IMR-90 (cell line): ENCODE results near the gene VSIR. TPM values are rescaled to one million over a fixed set of nuclear protein-coding genes. Genes with fewer than 3 reads are reported as not detected.

Experiments
- ATAC-seq: fragments of 200-7000 bp; cut with Tn5 transposase; 2 replicates; pipeline ENCODE4 v1.9.1; 2020; ENCODE audit warnings: low read depth, mild to moderate bottlenecking, moderate library complexity
- BruUV-seq: library from RNA; stranded (reverse); fragments of 400-500 nt; replicated peaks from 2 replicates; lab custom pipeline; 2021; lab: Mats Ljungman, UMichigan
- CTCF ChIA-PET: fragments of 300-600 bp; formaldehyde crosslinking; extraction: SDS; loops from one replicate; lab custom pipeline; 2021; ENCODE audit warnings: antibody characterized with exemption; lab: Yijun Ruan, JAX
- POLR2A ChIA-PET: fragments of 300-600 bp; sonication (Branson Sonifier 250); formaldehyde crosslinking; loops from one replicate; lab custom pipeline; 2022; ENCODE audit warnings: antibody characterized with exemption; ENCODE audit not compliant: unreplicated experiment; lab: Charles Lee
- DNase-seq: peaks from one replicate; pipeline ENCODE4 v3.0.0; 2013
- H2AFZ ChIP-seq: replicated peaks from 2 replicates; pipeline ENCODE3; 2013; ENCODE audit warnings: low read length, mild to moderate bottlenecking; ENCODE audit not compliant: poor library complexity
- H2AK5ac ChIP-seq: 2 replicates; pipeline ENCODE4 v1.6.1; 2013; ENCODE audit warnings: low read depth, low read length, inconsistent platforms
- H2AK9ac ChIP-seq: replicated peaks from 2 replicates; pipeline ENCODE3; 2013; ENCODE audit warnings: mild to moderate bottlenecking, low read depth, low read length, moderate library complexity; ENCODE audit not compliant: poor library complexity
- H2BK120ac ChIP-seq: 2 replicates; pipeline ENCODE4 v1.6.1; 2013; ENCODE audit warnings: low read depth, low read length, inconsistent platforms
- H2BK15ac ChIP-seq: 3 replicates; pipeline ENCODE4 v1.6.1; 2013; ENCODE audit warnings: low read depth, low read length, inconsistent platforms
- H2BK20ac ChIP-seq: 2 replicates; pipeline ENCODE4 v1.6.1; 2013; ENCODE audit warnings: low read depth, mild to moderate bottlenecking, inconsistent platforms, low read length, moderate library complexity
- H2BK5ac ChIP-seq: 2 replicates; pipeline ENCODE4 v1.6.1; 2013; ENCODE audit warnings: mild to moderate bottlenecking, low read depth, low read length, inconsistent platforms; ENCODE audit not compliant: poor library complexity, severe bottlenecking
- H3K14ac ChIP-seq: replicated peaks from 2 replicates; pipeline ENCODE4 v1.6.1; 2013; ENCODE audit warnings: low read depth, low read length, inconsistent platforms
- H3K18ac ChIP-seq: 2 replicates; pipeline ENCODE4 v1.6.1; 2013; ENCODE audit warnings: low read depth, low read length, control low read depth
- H3K23ac ChIP-seq: 2 replicates; pipeline ENCODE4 v1.6.1; 2013; ENCODE audit warnings: low read depth, low read length, inconsistent platforms
- H3K27ac ChIP-seq: 2 replicates; pipeline ENCODE4 v1.5.1; 2013; ENCODE audit warnings: mild to moderate bottlenecking, control low read depth, low read length; ENCODE audit not compliant: insufficient read depth
- H3K27me3 ChIP-seq: 2 replicates; pipeline ENCODE4 v1.6.1; 2013; ENCODE audit warnings: low read length; ENCODE audit not compliant: control insufficient read depth, insufficient read depth
- H3K36me3 ChIP-seq: 2 replicates; pipeline ENCODE4 v1.6.1; 2013; ENCODE audit warnings: low read length, mixed read lengths; ENCODE audit not compliant: control insufficient read depth, insufficient read depth
- H3K4ac ChIP-seq: 2 replicates; pipeline ENCODE4 v1.6.1; 2013; ENCODE audit warnings: low read depth, low read length, inconsistent platforms
- H3K4me1 ChIP-seq: 2 replicates; pipeline ENCODE4 v1.6.1; 2013; ENCODE audit warnings: low read length, mixed read lengths; ENCODE audit not compliant: control insufficient read depth, insufficient read depth
- H3K4me2 ChIP-seq: 2 replicates; pipeline ENCODE4 v1.6.1; 2013; ENCODE audit warnings: low read depth, mild to moderate bottlenecking, control low read depth, low read length, moderate library complexity
- H3K4me3 ChIP-seq: 2 replicates; pipeline ENCODE4 v1.5.1; 2013; ENCODE audit warnings: low read depth, mild to moderate bottlenecking, control low read depth, low read length, moderate library complexity; ENCODE audit not compliant: insufficient read depth
- H3K56ac ChIP-seq: 2 replicates; pipeline ENCODE4 v1.6.1; 2013; ENCODE audit warnings: low read length, inconsistent platforms; ENCODE audit not compliant: insufficient read depth; ENCODE audit errors: extremely low read depth
- H3K79me1 ChIP-seq, 2 experiments: 2 replicates each; pipeline ENCODE4 v1.6.1; 2013; ENCODE audit warnings: low read length in 2 of 2, inconsistent platforms in 1 of 2, low read depth in 1 of 2
- H3K9ac ChIP-seq: 2 replicates; pipeline ENCODE4 v1.6.1; 2013; ENCODE audit warnings: low read depth, low read length, control low read depth
- H3K9me1 ChIP-seq: 2 replicates; pipeline ENCODE4 v1.6.1; 2013; ENCODE audit warnings: low read length, inconsistent platforms; ENCODE audit not compliant: insufficient read depth
- H3K9me3 ChIP-seq: 2 replicates; pipeline ENCODE4 v1.6.1; 2013; ENCODE audit warnings: low read length; ENCODE audit not compliant: control insufficient read depth, insufficient read depth
- H4K20me1 ChIP-seq: 2 replicates; pipeline ENCODE4 v1.6.1; 2013; ENCODE audit warnings: low read length, inconsistent platforms; ENCODE audit not compliant: insufficient read depth
- H4K5ac ChIP-seq: 2 replicates; pipeline ENCODE4 v1.6.1; 2013; ENCODE audit warnings: mild to moderate bottlenecking, low read depth, low read length, control low read depth
- H4K8ac ChIP-seq, 2 experiments: 2 replicates each; pipeline ENCODE4 v1.6.1; 2013; ENCODE audit warnings: low read depth in 2 of 2, low read length in 2 of 2, control low read depth in 1 of 2, inconsistent platforms in 1 of 2
- H4K91ac ChIP-seq: 2 replicates; pipeline ENCODE4 v1.6.1; 2013; ENCODE audit warnings: low read depth, low read length, inconsistent platforms; ENCODE audit not compliant: insufficient read depth
- BHLHE40 ChIP-seq: fragments of 150-350 bp; IDR thresholded peaks from 2 replicates; pipeline ENCODE4 v1.6.1; 2016; ENCODE audit warnings: mild to moderate bottlenecking, low read depth, low read length
- FOS ChIP-seq: fragments of 150-350 bp; IDR thresholded peaks from 2 replicates; pipeline ENCODE4 v1.6.1; 2016; ENCODE audit warnings: low read depth, low read length
- MAFK ChIP-seq: IDR thresholded peaks from 2 replicates; pipeline ENCODE4 v1.6.1; 2012; ENCODE audit warnings: low read depth, low read length, improper control_type of control experiment
- MAZ ChIP-seq: IDR thresholded peaks from 2 replicates; pipeline ENCODE4 v1.6.1; 2012; ENCODE audit warnings: low read depth, mild to moderate bottlenecking, low read length, improper control_type of control experiment, moderate library complexity, borderline replicate concordance
- MXI1 ChIP-seq: IDR thresholded peaks from 2 replicates; pipeline ENCODE4 v1.6.1; 2012; ENCODE audit warnings: low read depth, mild to moderate bottlenecking, low read length, moderate library complexity, borderline replicate concordance
- NFE2L2 ChIP-seq: fragments of 150-350 bp; IDR thresholded peaks from 2 replicates; pipeline ENCODE4 v1.6.1; 2016; ENCODE audit warnings: low read depth, mild to moderate bottlenecking, low read length
- RCOR1 ChIP-seq: IDR thresholded peaks from 2 replicates; pipeline ENCODE4 v1.6.1; 2012; ENCODE audit warnings: mild to moderate bottlenecking, low read length, improper control_type of control experiment; ENCODE audit not compliant: insufficient replicate concordance
- RFX5 ChIP-seq: IDR thresholded peaks from 2 replicates; pipeline ENCODE4 v1.8.0; 2012; ENCODE audit warnings: low read depth, mild to moderate bottlenecking, low read length, moderate library complexity
- WGBS, 2 experiments: methylation state at CpG; one replicate each; pipeline versions ENCODE4 v1.1.5 to v1.1.7; 2013; ENCODE audit warnings: missing lambda C conversion rate in 2 of 2; ENCODE audit not compliant: insufficient read length in 1 of 2; ENCODE audit errors: extremely low coverage in 2 of 2; 5-methylcytosine and 5-hydroxymethylcytosine counted together
- dilution Hi-C: fragments of 300-500 bp; cut with HindIII; formaldehyde crosslinking; loops from one replicate; pipeline ENCODE4 v1.14.3; 2018; ENCODE audit warnings: low sequenced_read_pairs; ENCODE audit not compliant: unreplicated experiment
- in situ Hi-C: fragments of 300-500 bp; cut with MboI; formaldehyde crosslinking; loops from 3 replicates; pipeline ENCODE4 v1.14.3; 2019; ENCODE audit warnings: low sequenced_read_pairs, inconsistent platforms, mixed read lengths
- intact Hi-C: fragments of 100-400 bp; cut with micrococcal nuclease; formaldehyde crosslinking; loops from 2 replicates; pipeline ENCODE4 v1.10.0; 2022
- polyA plus RNA-seq, 3 experiments: library from polyadenylated mRNA; depleted of rRNA; stranded (reverse); fragments of >200 nt; gene quantifications; 2 replicates each; pipeline ENCODE4 v1.2.3, GENCODE V29; 2012; ENCODE audit warnings: low replicate concordance in 1 of 3
- total RNA-seq: library from RNA; depleted of rRNA; stranded (reverse); fragments of >200 nt; gene quantifications from 2 replicates; pipeline ENCODE4 v1.2.3, GENCODE V29; 2012

Gene VSIR
- total and polyA plus RNA-seq, 2 of the 4 experiments (the other 2 are of a cell fraction) = 5.0 to 23.8 TPM

DNA sequence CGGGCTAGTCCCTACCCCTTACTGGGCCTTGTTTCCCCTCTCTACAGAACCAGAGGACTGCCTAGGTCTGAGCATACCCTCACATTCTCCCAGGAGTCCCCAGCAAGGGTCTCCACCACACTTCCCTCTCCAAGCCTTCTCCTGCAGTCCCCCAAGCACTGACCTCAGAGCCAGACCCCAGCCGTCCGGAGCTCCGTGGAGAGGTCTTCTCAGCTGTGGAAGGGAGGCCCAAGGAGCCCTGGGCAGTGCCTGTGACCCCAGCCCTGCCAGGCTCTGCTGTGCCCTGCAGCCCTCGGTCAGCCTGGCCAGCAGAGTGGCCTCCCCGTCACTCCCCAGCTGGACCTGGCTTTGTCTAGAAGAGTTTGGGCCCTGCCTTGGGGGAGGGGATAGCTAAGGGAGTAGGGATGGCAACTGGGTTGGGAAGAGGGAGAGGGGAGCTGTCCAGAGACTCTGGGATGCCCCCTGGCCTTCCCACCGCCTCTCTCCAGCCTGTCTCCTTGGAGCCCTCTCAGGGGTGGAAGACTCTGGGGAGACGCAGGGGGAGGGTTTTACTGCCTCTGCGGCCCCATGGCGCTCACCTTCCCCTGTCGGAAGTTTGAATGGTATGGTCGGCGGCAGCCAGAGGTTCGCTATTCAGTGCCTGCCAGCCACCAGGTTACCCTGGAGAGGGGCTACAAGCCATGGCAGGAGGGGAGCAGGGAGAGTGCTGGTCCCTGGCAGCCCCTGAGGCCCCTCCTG, 53.7 kb downstream of the VSIR start, which contains the start of gene C10orf105:
C10orf105 (minus strand) TSS at position 315 of the 738 bp plus-strand sequence. CDS start 3,441 bp downstream, outside the sequence.
- BruUV-seq = no TSS peak

More for the DNA sequence above, 53.7 kb downstream of the VSIR start, which contains the start of gene C10orf105:
- no peak within 1 kb of the TSS for H2BK20ac ChIP-seq
- H4K20me1 ChIP-seq = no peaks in the 10 kb centered on the region
- peaks cover 10% of the 10 kb centered on the region; the same call in 1 of the 2 replicates for H3K4me1 ChIP-seq
- WGBS, 2 experiments = 87% methylated on average over 3 of the region's 14 CpGs; no CpG with 5 or more reads in 1 of the 2 experiments
- no peak within 1 kb of the TSS for H3K27ac ChIP-seq
- H4K5ac ChIP-seq = no peak within 1 kb of the TSS
- intact Hi-C loops = no loop called here
- H3K79me1 ChIP-seq = no peaks in the 10 kb centered on the region
- H3K36me3 ChIP-seq = no peaks in the 10 kb centered on the region
- no peak within 1 kb of the TSS for H3K14ac ChIP-seq
- H2BK5ac ChIP-seq = no peak within 1 kb of the TSS
- dilution Hi-C loops = no loop called here
- ChIA-PET POLR2A (no interaction called here), CTCF (interaction anchor here (0.6 to 0.7 kb wide), 3 partner anchors 43 to 91 kb away, joined by 3 to 5 read pairs (median 4); no protein-coding TSS in a partner anchor)
- no peak within 1 kb of the TSS for H3K4ac ChIP-seq
- no peak within 1 kb of the TSS for H2BK15ac ChIP-seq
- H3K27me3 ChIP-seq = peaks cover 13% of the 10 kb centered on the region
- DNase-seq = no peak
- TF ChIP-seq BHLHE40 (no peak), NFE2L2 (no peak), MXI1 (no peak), MAFK (no peak), FOS (no peak), RFX5 (no peak), MAZ (no peak), RCOR1 (no peak)
- no peak within 1 kb of the TSS; the same call in 1 of the 2 replicates for H3K18ac ChIP-seq
- no peak for ATAC-seq
- no peak within 1 kb of the TSS for H2AFZ ChIP-seq
- no peak within 1 kb of the TSS for H3K23ac ChIP-seq
- no peak within 1 kb of the TSS for H2AK5ac ChIP-seq
- H2BK120ac ChIP-seq = no peak within 1 kb of the TSS
- no peak within 1 kb of the TSS for H4K91ac ChIP-seq
- no peak within 1 kb of the TSS for H3K4me2 ChIP-seq
- no peaks in the 10 kb centered on the region; the same call in 1 of the 2 replicates for H3K9me3 ChIP-seq
- H2AK9ac ChIP-seq = no peak within 1 kb of the TSS
- H3K56ac ChIP-seq = no peak within 1 kb of the TSS
- no peak within 1 kb of the TSS for H4K8ac ChIP-seq
- H3K9me1 ChIP-seq = no peaks in the 10 kb centered on the region
- no peak within 1 kb of the TSS for H3K9ac ChIP-seq
- in situ Hi-C loops = no loop called here
- H3K4me3 ChIP-seq = no peak within 1 kb of the TSS
